Hepatocyte (in vitro differentiated cells): Measurements from ENCODE around the gene MND1.

ENCODE experiments used
- EZH2 ChIP-seq: fragments of 200-600 bp; sonication (generic); IDR thresholded peaks from 2 replicates; pipeline ENCODE4 v1.6.1; 2016; ENCODE audit warnings: antibody characterized with exemption, mild to moderate bottlenecking, borderline replicate concordance
- EZH2phosphoT487 ChIP-seq: fragments of 200-600 bp; sonication (generic); IDR thresholded peaks from one replicate; pipeline ENCODE4 v1.6.1; 2018; ENCODE audit warnings: antibody characterized with exemption, mild to moderate bottlenecking, low read depth, moderate library complexity; ENCODE audit not compliant: unreplicated experiment, severe bottlenecking
- TF ChIP-seq, protein P1 (sequence below): fragments of 200-600 bp; sonication (generic); IDR thresholded peaks from 2 replicates; pipeline ENCODE4 v1.5.1; 2016; ENCODE audit warnings: antibody characterized with exemption, mild to moderate bottlenecking; ENCODE audit not compliant: poor library complexity

DNA sequence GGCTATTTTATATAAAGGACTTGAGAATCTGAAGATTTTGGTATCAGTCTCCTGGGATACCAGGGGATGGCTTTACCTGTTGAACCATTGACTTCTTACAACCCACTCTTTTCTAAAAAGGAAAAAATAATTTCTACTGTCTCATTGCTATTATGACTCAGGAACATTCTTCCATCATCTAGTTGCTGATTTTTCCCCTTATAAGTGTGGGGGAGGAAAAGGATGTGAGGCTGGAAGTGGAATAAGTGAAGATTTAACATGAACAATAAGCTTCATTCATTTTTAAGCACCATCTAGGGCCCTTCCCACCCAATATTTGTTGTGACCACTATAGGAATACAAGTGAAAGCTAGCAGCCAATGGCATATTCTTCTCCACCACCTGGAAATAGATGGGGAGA, 10.6 kb upstream of the MND1 start:
- TF ChIP-seq, protein P1, sequence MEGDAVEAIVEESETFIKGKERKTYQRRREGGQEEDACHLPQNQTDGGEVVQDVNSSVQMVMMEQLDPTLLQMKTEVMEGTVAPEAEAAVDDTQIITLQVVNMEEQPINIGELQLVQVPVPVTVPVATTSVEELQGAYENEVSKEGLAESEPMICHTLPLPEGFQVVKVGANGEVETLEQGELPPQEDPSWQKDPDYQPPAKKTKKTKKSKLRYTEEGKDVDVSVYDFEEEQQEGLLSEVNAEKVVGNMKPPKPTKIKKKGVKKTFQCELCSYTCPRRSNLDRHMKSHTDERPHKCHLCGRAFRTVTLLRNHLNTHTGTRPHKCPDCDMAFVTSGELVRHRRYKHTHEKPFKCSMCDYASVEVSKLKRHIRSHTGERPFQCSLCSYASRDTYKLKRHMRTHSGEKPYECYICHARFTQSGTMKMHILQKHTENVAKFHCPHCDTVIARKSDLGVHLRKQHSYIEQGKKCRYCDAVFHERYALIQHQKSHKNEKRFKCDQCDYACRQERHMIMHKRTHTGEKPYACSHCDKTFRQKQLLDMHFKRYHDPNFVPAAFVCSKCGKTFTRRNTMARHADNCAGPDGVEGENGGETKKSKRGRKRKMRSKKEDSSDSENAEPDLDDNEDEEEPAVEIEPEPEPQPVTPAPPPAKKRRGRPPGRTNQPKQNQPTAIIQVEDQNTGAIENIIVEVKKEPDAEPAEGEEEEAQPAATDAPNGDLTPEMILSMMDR: no peak
- TF ChIP-seq EZH2: no peak
- TF ChIP-seq EZH2phosphoT487: no peak
